Stomach (tissue), 9 donors: ENCODE data around the gene KRT7. TPM values are rescaled to one million over a fixed set of nuclear protein-coding genes. Genes with fewer than 3 reads are reported as not detected.

Experiments used
- DNase-seq, 2 donors: peaks; one replicate each; pipeline versions ENCODE4 v3.0.0 to v3.0.0-alpha.2; 2013 to 2019
- H3K27ac ChIP-seq, 5 donors: fragments of 200-600 bp in 4 of 5; sonication (generic) in 4 of 5; one replicate each; pipeline ENCODE4 v1.5.1; 2013 to 2019; ENCODE audit warnings: mild to moderate bottlenecking in 1 of 5, moderate library complexity in 1 of 5
- H3K27me3 ChIP-seq, 3 donors: fragments of 200-600 bp; sonication (generic); one replicate each; pipeline ENCODE4 v1.5.1; 2017 to 2019; ENCODE audit warnings: mixed run types in 1 of 3
- H3K36me3 ChIP-seq, 4 donors: fragments of 200-600 bp; sonication (generic); 1 replicate in 3 of 4; 2 replicates in 1 of 4; pipeline ENCODE4 v1.5.1; 2016 to 2019
- H3K4me1 ChIP-seq, 4 donors: fragments of 200-600 bp; sonication (generic); one replicate each; pipeline ENCODE4 v1.5.1; 2016 to 2019
- H3K4me3 ChIP-seq, 4 donors: fragments of 200-600 bp; sonication (generic) in 3 of 4; one replicate each; pipeline ENCODE4 v1.5.1; 2016 to 2019; ENCODE audit warnings: mild to moderate bottlenecking in 1 of 4
- H3K9me3 ChIP-seq, 4 donors: fragments of 200-600 bp; sonication (generic); one replicate each; pipeline ENCODE4 v1.5.1; 2016 to 2019
- EP300 ChIP-seq: sonication (generic); formaldehyde crosslinking; IDR thresholded peaks from one replicate; pipeline ENCODE4 v1.6.1; 2017; ENCODE audit warnings: antibody characterized with exemption
- POLR2A ChIP-seq, 4 donors: fragments of 450-650 bp; IDR thresholded peaks; one replicate each; pipeline ENCODE4 v1.6.1; 2016; ENCODE audit warnings: antibody characterized with exemption in 4 of 4, control low read depth in 2 of 4, mild to moderate bottlenecking in 1 of 4, moderate library complexity in 1 of 4
- POLR2AphosphoS5 ChIP-seq, 3 donors: sonication (generic); formaldehyde crosslinking; IDR thresholded peaks; one replicate each; pipeline ENCODE4 v1.6.1; 2016; ENCODE audit warnings: antibody characterized with exemption in 3 of 3
- WGBS, 5 donors: extraction: QIAGEN DNeasy Blood & Tissue Kit in 3 of 5; methylation state at CpG; one replicate each; pipeline versions ENCODE4 v1.1.5 to v1.1.7; 2013 to 2018; 5-methylcytosine and 5-hydroxymethylcytosine counted together
- intact Hi-C: fragments of 100-400 bp; cut with DNase I; formaldehyde crosslinking; loops from one replicate; pipeline ENCODE4 v1.15.1; 2023; ENCODE audit warnings: low total_unique reads
- polyA plus RNA-seq, 3 donors: library from polyadenylated mRNA; stranded (reverse); fragments of 200-250 nt; gene quantifications; one replicate each; pipeline ENCODE4 v1.2.3, GENCODE V29; 2013
- total RNA-seq, 5 donors: library from RNA; depleted of rRNA; stranded (reverse); fragments of >200 nt; gene quantifications; one replicate each; pipeline versions ENCODE4 v1.1.0 to v1.2.3, GENCODE V29; 2014 to 2016
- TF ChIP-seq, protein P1 (sequence below), 7 experiments: fragments of 450-650 bp in 4 of 7; fragments of 200-600 bp in 3 of 7; sonication (generic) in 3 of 7; IDR thresholded peaks; one replicate each; pipeline ENCODE4 v1.5.1; 2016 to 2019; ENCODE audit warnings: antibody characterized with exemption in 7 of 7, control low read depth in 2 of 7, mild to moderate bottlenecking in 1 of 7
- donor health status: healthy with polysubstance abuse.
- donor health status: Bipolar disorder and iron deficiency.
- donor health status: healthy.

KRT7 gene
- total and polyA plus RNA-seq, 8 donors = 6.4 to 214 (median 117) TPM; not detected in 2

DNA sequence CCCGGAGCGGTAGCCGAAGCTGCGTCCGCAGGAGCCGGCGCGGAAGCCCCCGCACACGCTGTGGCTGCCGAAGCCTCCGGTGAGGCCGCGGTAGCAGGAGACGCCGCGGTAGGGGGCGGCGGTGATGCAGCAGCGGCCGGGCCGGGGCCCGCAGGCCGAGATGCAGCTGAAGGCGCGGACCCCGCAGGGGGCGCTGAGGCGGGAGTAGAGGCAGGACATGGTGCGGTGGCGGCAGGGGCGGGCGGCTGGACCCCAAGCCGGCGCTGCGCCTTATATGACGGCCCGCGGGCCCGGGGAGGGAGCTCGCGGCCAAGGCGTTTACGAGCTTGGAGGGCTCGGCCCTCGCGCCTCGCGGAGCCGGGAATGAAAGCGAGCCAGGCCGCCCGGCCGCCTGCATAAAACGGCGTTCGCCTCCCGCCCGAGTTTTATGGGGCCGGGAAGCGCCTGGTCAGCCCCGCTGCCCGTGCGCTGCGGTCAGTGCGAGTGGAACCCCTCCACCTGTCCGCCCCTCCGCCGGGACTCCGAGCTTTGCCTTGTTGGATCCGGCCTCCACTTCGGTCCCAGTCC lies 25.4 kb downstream of the KRT7 start:
- intact Hi-C loops = no loop called here
- H3K27me3 ChIP-seq = peaks cover 0 to 78% (median 31%) of the 10 kb centered on the region in 3 donors

DNA sequence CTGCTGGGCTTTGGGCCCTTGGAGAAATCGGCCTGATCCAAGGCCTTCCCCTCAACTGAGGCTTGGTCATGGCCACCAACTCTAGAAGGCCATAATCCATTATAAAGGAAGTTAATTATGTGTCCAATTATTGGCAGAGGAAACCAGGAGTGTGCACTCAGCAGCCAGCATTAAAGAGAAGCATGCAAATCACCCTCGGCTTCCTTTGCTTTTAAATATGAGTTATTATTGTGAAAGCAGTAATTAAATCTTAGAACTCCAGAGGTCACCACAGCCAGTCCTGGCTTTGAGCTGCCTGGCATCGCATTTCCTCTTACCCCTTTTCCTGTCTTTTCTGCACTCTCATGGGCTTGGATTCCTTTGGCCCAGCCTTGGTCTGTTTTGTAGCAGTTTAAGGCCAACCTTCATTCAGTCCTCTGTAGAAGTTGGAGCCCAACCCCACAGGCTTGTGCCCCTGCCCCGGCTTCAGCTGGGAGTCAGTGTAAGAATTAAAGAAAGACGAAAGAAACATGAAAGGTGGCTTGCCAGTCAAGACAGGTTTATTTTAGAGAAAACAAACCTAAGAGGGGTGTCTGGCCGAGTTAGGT lies 26.7 kb downstream of the KRT7 start:
- peaks cover 0 to 79% (median 31%) of the 10 kb centered on the region in 3 donors for H3K27me3 ChIP-seq
- peaks cover 7 to 12% (median 10%) of the 10 kb centered on the region in 4 donors for H3K4me1 ChIP-seq
- no peaks in the 10 kb centered on the region for H3K9me3 ChIP-seq
- DNase-seq = no peak
- H3K36me3 ChIP-seq = no peaks in the 10 kb centered on the region
- H3K4me3 ChIP-seq = no peak overlapping the region
- TF ChIP-seq POLR2A (IDR thresholded peaks at IDR 0.05) (no peak), EP300 (no peak), POLR2AphosphoS5 (IDR thresholded peaks at IDR 0.05) (no peak)
- TF ChIP-seq, protein P1, sequence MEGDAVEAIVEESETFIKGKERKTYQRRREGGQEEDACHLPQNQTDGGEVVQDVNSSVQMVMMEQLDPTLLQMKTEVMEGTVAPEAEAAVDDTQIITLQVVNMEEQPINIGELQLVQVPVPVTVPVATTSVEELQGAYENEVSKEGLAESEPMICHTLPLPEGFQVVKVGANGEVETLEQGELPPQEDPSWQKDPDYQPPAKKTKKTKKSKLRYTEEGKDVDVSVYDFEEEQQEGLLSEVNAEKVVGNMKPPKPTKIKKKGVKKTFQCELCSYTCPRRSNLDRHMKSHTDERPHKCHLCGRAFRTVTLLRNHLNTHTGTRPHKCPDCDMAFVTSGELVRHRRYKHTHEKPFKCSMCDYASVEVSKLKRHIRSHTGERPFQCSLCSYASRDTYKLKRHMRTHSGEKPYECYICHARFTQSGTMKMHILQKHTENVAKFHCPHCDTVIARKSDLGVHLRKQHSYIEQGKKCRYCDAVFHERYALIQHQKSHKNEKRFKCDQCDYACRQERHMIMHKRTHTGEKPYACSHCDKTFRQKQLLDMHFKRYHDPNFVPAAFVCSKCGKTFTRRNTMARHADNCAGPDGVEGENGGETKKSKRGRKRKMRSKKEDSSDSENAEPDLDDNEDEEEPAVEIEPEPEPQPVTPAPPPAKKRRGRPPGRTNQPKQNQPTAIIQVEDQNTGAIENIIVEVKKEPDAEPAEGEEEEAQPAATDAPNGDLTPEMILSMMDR (IDR thresholded peaks at IDR 0.05) = no peak
- H3K27ac ChIP-seq = no peak overlapping the region
- intact Hi-C loops = no loop called here
- WGBS, 5 donors = 77 to 85% (median 83%) methylated on average over 6 of the region's 6 CpGs

More for the DNA sequence above, 25.4 kb downstream of the KRT7 start:
- TF ChIP-seq EP300 (no peak), POLR2A (IDR thresholded peaks at IDR 0.05) (no peak), POLR2AphosphoS5 (IDR thresholded peaks at IDR 0.05) (no peak)
- TF ChIP-seq, protein P1 (IDR thresholded peaks at IDR 0.05) = no peak
- H3K27ac ChIP-seq = no peak overlapping the region
- H3K4me3 ChIP-seq = peak overlapping the region; percentile 19 to 38 (median 33)
- no peaks in the 10 kb centered on the region for H3K9me3 ChIP-seq
- 5 to 18% (median 6%) methylated on average over 12 to 72 of the region's 72 CpGs for WGBS, 5 donors
- no peaks in the 10 kb centered on the region for H3K36me3 ChIP-seq
- peaks cover 7 to 12% (median 10%) of the 10 kb centered on the region in 4 donors for H3K4me1 ChIP-seq
- peak; percentile 41 to 78 for DNase-seq

DNA sequence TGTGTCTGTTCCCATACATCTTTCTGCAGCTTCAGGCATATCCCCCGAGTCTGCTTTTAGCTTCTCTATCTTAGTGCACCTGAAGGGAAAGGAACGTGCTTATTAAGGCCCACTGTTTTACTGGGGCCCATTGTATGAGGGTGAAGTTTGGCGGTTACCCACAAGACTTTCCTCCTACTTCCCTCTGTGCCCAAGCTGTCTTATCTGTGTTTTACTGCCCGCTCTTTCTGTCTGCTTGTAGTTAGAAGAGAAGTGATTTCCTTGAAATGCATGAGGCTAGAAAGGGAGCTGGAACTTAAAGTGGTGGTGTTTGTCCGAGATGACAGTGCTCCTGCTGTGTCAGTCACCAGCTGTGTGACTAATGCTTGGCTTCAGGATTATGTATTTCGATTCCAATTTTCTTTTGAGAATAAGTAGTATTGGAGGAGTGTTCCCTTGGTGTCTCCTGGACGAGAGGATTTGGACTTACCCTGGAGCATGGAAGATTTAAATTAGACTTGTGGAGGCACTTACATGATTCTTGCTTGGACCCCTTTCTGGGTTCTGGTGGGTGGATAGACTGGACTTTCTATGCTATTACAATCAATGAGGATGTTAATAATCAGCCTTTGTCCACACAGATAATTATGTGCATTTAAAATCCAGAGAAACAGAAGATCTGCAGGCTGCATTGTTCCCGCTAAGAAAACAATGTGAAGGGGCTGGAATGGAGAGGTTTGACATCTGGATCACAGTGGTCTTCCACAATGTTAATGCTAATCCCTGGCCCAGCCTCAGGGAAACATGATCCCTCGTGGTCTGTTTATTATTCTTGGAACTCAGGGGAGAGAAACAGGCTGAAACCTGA lies 27.5 kb downstream of the KRT7 start:
- Histone ChIP-seq H3K27me3 (peaks cover 0 to 71% (median 31%) of the 10 kb centered on the region in 3 donors), H3K9me3 (no peaks in the 10 kb centered on the region), H3K36me3 (no peaks in the 10 kb centered on the region), H3K27ac (no peak overlapping the region), H3K4me3 (no peak overlapping the region), H3K4me1 (peaks cover 7 to 12% (median 10%) of the 10 kb centered on the region in 4 donors)
- no peak for DNase-seq
- intact Hi-C loops = no loop called here
- 64 to 83% (median 73%) methylated on average over 9 of the region's 9 CpGs for WGBS, 5 donors
- TF ChIP-seq, protein P1 (IDR thresholded peaks at IDR 0.05) = no peak
- no peak for TF ChIP-seq POLR2AphosphoS5 (IDR thresholded peaks at IDR 0.05)
- TF ChIP-seq POLR2A (IDR thresholded peaks at IDR 0.05) = no peak
- TF ChIP-seq EP300 = no peak

DNA sequence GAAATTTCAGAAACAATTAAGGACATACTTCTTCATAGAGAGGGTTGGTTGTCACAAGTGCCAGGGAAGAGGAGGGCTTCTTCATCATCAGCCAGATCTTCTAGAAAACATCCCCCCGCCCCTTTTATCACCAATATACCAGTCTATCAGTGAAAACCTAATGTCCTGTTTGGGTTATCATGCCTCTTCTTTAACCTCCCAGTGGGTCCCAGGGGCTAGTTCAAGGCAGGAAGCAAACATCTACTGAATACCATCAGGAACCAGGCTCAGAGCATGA lies 28.1 kb downstream of the KRT7 start:
- WGBS, 5 donors = 68 to 89% (median 74%) methylated on average over 1 of the region's 1 CpG

More for the DNA sequence above, 28.1 kb downstream of the KRT7 start:
- intact Hi-C loops = no loop called here
- Histone ChIP-seq H3K4me1 (peaks cover 7 to 12% (median 10%) of the 10 kb centered on the region in 4 donors), H3K4me3 (no peak overlapping the region), H3K9me3 (no peaks in the 10 kb centered on the region), H3K27me3 (peaks cover 0 to 65% (median 31%) of the 10 kb centered on the region in 3 donors), H3K36me3 (no peaks in the 10 kb centered on the region), H3K27ac (no peak overlapping the region)
- TF ChIP-seq EP300 (no peak), POLR2AphosphoS5 (IDR thresholded peaks at IDR 0.05) (no peak), POLR2A (IDR thresholded peaks at IDR 0.05) (no peak)
- TF ChIP-seq, protein P1 (IDR thresholded peaks at IDR 0.05) = no peak
- no peak for DNase-seq
